Measurements from ENCODE around the gene DEFB124.
"Not testable (repeated sequence)": the region's sequence is repeated elsewhere in the genome, so short reads cannot be mapped to it uniquely, and the experiment has no call there.

The DEFB124 gene

DNA sequence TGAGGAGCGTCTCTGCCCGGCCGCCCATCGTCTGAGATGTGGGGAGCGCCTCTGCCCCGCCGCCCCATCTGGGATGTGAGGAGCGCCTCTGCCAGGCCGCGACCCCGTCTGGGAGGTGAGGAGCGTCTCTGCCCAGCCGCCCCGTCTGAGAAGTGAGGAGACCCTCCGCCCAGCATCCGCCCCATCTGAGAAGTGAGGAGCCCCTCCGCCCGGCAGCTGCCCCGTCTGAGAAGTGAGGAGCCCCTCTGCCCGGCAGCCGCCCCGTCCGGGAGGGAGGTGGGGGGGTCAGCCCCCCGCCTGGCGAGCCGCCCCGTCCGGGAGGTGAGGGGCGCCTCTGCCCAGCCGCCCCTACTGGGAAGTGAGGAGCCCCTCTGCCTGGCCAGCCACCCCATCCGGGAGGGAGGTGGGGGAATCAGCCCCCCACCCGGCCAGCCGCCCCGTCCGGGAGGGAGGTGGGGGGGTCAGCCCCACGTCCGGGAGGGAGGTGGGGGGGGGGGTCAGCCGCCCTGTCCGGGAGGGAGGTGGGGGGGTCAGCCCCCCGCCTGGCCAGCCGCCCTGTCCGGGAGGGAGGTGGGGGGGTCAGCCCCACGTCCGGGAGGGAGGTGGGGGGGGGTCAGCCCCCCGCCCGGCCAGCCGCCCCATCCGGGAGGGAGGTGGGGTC is 47.9 kb downstream of the DEFB124 start:
- DNase-seq, result not testable (repeated sequence)

DNA sequence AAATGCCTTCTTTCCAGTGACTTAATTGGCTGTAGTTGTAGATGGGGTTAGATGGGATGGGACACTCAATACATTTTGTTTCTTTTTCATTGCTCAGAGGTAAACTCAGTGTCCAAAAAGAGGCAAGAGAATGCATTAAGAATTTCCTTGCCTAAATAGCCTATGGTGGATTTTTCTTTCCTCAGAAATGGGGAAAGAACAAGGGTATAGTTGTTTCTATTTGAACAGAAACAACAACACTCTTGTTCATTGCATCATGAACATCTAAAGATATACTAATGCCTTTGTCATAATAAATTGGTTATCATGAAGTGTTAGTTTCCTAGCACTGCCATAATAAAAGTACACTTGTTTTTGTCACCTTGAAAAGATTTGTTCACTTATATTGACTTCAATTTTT is 49.1 kb downstream of the DEFB124 start:
- no peak for DNase-seq

DNA sequence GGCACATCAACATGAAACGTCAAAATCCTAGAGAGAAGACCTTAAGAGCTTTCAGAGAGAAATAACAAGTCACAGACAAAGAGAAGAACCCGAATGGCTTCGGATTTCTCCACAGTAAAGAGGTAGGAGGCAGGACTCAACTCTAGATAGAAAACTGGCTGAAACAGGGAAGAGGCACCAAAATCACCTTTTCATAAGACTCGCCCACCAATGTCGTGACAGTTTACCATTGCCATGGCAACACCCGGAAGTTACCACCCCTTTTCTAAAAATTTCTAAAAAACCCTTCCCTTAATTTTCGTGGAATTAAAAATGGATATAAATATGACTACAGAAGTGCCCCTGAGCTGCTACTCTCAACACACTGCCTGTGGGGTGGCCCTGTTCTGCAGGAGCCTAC is 56.6 kb downstream of the DEFB124 start:
- no peak for DNase-seq

DNA sequence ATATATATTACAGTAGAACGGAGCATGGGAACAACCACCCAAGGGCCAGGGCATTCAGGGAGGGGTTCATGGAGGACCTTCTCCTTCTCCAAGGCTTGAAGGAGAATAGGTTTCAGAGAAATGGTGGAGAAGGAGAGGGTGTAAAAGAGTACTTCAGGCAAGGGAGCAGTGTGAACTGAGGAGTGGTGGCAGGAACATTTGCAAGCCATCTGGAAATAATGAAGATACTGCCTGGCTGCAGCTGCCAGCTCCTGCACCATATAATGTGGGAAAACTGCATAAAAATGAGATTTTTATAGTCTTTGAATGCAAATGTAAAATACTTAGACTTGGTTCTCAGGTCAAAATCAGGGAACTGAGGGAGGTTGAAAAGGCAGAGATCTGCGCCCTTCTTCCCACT is 59.3 kb downstream of the DEFB124 start:
- DNase-seq, result no peak

Measured in amygdala (tissue), 56 donors.